ENCODE measurements around the gene THUMPD1. TPM values are rescaled to one million over a fixed set of nuclear protein-coding genes. Genes with fewer than 3 reads are reported as not detected.
"Not testable (repeated sequence)": the region's sequence is repeated elsewhere in the genome, so short reads cannot be mapped to it uniquely, and the experiment has no call there.

Gene THUMPD1
- total RNA-seq, 4 donors from 2014 or later: 76.7 to 107 (median 82.1) TPM

DNA sequence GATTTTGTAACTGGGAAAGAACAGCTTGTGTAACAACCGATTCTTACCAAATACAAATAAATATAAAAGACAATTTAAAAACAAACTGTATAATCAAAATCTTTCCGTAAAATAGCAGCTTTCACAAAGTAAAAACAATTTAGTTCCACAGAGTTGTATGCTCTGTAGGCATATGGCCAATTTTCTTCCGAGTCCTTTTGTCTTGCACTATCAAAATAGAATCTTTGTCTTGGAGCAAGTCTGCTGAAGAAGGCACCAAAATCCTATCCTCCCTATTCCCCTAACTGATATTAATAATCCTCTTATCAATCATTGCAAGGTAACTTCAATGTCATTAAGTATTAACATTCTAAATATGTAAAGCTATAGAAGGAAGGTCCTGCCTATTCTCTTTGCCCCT is 7.6 kb downstream of the THUMPD1 start:
- no peaks in the 10 kb centered on the region for H3K9me3 ChIP-seq
- no peaks in the 10 kb centered on the region for H3K27me3 ChIP-seq
- no peak overlapping the region for H3K4me3 ChIP-seq (replicated peaks in 1 of 3)
- peak overlapping the region in 2 of 3 donors; percentile 0 to 2 for H3K27ac ChIP-seq
- peaks cover 18 to 32% of the 10 kb centered on the region in 2 donors for H3K36me3 ChIP-seq
- intact Hi-C loops (cut with DNase I): loop anchor here (10.0 kb wide), 1 partner anchor 59 kb away; no protein-coding TSS in a partner anchor
- TF ChIP-seq, protein P1, sequence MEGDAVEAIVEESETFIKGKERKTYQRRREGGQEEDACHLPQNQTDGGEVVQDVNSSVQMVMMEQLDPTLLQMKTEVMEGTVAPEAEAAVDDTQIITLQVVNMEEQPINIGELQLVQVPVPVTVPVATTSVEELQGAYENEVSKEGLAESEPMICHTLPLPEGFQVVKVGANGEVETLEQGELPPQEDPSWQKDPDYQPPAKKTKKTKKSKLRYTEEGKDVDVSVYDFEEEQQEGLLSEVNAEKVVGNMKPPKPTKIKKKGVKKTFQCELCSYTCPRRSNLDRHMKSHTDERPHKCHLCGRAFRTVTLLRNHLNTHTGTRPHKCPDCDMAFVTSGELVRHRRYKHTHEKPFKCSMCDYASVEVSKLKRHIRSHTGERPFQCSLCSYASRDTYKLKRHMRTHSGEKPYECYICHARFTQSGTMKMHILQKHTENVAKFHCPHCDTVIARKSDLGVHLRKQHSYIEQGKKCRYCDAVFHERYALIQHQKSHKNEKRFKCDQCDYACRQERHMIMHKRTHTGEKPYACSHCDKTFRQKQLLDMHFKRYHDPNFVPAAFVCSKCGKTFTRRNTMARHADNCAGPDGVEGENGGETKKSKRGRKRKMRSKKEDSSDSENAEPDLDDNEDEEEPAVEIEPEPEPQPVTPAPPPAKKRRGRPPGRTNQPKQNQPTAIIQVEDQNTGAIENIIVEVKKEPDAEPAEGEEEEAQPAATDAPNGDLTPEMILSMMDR (IDR thresholded peaks at IDR 0.05): no peak
- no peak for TF ChIP-seq POLR2A (IDR thresholded peaks at IDR 0.05)
- 68 to 79% methylated on average over 3 of the region's 3 CpGs for WGBS, 2 donors
- H3K4me1 ChIP-seq: peaks cover 0 to 10% of the 10 kb centered on the region in 2 donors
- no peak for DNase-seq

DNA sequence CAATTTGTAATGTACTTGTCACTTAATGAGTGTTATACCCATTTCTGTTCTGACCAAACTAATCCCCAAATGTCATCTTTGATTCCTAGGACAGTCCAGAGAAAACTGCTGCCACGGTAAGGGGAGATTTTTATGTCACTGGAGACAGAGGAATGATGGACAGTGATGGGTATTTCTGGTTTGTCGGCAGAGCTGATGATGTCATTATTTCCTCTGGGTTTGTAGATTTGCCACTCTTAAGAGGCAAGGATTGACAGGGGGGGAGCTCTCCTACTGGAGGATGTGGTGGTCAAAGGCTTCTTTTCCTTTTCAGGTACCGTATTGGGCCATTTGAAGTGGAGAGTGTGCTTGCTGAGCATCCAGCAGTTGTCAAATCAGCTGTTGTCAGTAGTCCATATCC is 12.5 kb downstream of the THUMPD1 start:
- intact Hi-C loops (cut with DNase I): no loop called here
- H3K27me3 ChIP-seq: no peaks in the 10 kb centered on the region
- 84% methylated on average over 3 of the region's 3 CpGs for whole genome bisulfite sequencing, 2 donors
- peaks cover 0 to under 1% of the 10 kb centered on the region in 2 donors for H3K4me1 ChIP-seq
- no peak overlapping the region for H3K27ac ChIP-seq
- no peaks in the 10 kb centered on the region for H3K9me3 ChIP-seq
- peaks cover 0 to 3% of the 10 kb centered on the region in 2 donors for H3K36me3 ChIP-seq
- H3K4me3 ChIP-seq (replicated peaks in 1 of 3): no peak overlapping the region
- no peak for TF ChIP-seq POLR2A (IDR thresholded peaks at IDR 0.05)
- TF ChIP-seq, protein P1 (IDR thresholded peaks at IDR 0.05): no peak
- DNase-seq: no peak

DNA sequence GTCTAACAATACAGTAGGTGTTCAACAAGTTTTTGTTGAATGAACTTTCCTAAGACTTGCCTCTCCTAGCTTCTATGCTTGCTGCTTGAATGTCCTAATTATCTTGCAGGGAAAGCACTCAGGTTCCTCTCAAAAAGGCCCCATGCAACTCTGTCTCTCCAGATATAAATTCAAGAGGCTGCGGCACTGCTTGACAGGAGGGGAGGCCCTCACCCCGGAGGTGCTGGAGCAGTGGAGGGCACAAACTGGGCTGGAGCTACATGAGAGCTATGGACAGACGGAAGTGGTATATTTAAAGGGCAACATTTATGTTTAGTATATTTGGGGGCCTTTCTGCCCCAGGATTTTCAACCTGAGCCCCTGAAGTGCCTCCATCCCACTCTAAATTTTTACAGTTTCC is 14.4 kb downstream of the THUMPD1 start:
- TF ChIP-seq, protein P1 (IDR thresholded peaks at IDR 0.05): no peak
- no peak for TF ChIP-seq POLR2A (IDR thresholded peaks at IDR 0.05)
- H3K36me3 ChIP-seq: peaks cover 0 to 3% of the 10 kb centered on the region in 2 donors
- H3K27ac ChIP-seq: no peak overlapping the region
- no peak overlapping the region for H3K4me3 ChIP-seq (replicated peaks in 1 of 3)
- WGBS, 2 donors: 74 to 76% methylated on average over 3 of the region's 3 CpGs
- no peaks in the 10 kb centered on the region for H3K4me1 ChIP-seq
- intact Hi-C loops (cut with DNase I): no loop called here
- no peaks in the 10 kb centered on the region for H3K27me3 ChIP-seq
- DNase-seq: no peak
- H3K9me3 ChIP-seq: no peaks in the 10 kb centered on the region

DNA sequence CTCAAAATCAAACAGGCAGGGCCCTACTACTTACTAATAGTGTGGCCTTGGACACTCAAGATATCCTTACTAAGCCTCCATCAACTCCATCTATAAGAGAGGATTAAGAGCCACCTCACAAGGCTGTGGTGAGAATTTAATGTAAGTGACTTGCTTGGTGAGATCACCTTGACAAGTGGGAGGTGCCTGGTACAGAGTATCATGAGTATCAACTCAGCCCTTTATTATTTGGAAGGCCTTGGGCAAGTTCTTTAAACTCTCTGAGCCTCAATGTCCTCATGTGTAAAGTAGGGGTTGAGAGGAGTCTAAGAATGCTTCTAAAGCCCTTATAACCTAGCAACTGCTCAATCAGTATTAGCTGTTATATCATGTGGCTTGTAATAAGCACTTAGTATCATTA is 15.0 kb downstream of the THUMPD1 start:
- peaks cover 0 to 3% of the 10 kb centered on the region in 2 donors for H3K36me3 ChIP-seq
- no peak for TF ChIP-seq POLR2A (IDR thresholded peaks at IDR 0.05)
- TF ChIP-seq, protein P1 (IDR thresholded peaks at IDR 0.05): no peak
- H3K4me3 ChIP-seq (replicated peaks in 1 of 3): no peak overlapping the region
- no peak for DNase-seq
- H3K27me3 ChIP-seq: no peaks in the 10 kb centered on the region
- no peaks in the 10 kb centered on the region for H3K9me3 ChIP-seq
- intact Hi-C loops (cut with DNase I): no loop called here
- no peaks in the 10 kb centered on the region for H3K4me1 ChIP-seq
- no peak overlapping the region for H3K27ac ChIP-seq

DNA sequence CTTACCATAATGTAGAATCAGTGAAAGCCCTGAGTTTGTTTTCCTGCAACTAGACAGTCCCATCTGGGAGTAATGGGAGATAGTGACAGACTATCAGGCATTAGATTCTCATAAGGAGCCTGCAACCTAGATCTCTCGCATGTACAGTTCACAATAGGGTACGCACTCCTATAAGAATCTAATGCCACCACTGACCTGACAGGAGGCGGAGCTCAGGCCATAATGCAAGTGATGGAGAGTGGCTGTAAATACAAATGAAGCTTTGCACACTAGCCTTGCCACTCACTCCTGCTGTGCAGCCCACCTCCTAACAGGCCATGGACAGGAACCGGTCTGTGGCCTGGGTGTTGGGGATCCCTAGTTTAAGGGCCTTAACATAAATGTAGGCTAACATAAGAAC is 21.4 kb downstream of the THUMPD1 start:
- TF ChIP-seq, protein P1 (IDR thresholded peaks at IDR 0.05): no peak
- no peak for TF ChIP-seq POLR2A (IDR thresholded peaks at IDR 0.05)
- no peaks in the 10 kb centered on the region for H3K36me3 ChIP-seq
- H3K4me3 ChIP-seq (replicated peaks in 1 of 3): no peak overlapping the region
- no peak for DNase-seq
- no peaks in the 10 kb centered on the region for H3K4me1 ChIP-seq
- WGBS, 2 donors: 97% methylated on average over 4 of the region's 4 CpGs
- H3K9me3 ChIP-seq: no peaks in the 10 kb centered on the region
- intact Hi-C loops (cut with DNase I): no loop called here
- H3K27ac ChIP-seq: no peak overlapping the region
- no peaks in the 10 kb centered on the region for H3K27me3 ChIP-seq

DNA sequence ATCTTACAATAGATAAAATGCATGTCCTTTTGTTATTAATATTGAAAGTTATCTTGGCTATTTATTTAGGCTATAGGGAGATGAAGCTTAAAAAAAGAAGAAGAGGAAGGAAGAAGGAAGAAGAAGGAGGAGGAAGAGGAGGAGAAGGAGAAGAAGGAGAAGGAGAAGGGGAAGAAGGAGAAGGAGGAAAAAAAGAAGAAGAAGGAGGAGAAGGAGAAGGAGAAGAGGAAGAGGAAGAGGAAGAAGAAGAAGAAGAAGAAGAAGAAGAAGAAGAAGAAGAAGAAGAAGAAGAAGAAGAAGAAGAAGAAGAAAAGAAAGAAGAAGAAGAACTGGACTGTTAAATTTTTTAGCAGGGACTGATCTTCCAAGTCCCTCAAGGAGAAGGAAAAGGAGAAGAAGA is 23.9 kb downstream of the THUMPD1 start:
- H3K27ac ChIP-seq; DNase-seq; H3K27me3 ChIP-seq; H3K9me3 ChIP-seq; H3K36me3 ChIP-seq; intact Hi-C loops (cut with DNase I); H3K4me3 ChIP-seq (replicated peaks in 1 of 3); H3K4me1 ChIP-seq: not testable (repeated sequence)

Data from thyroid gland (tissue), 4 donors.